ENCODE results near the gene DAB1. TPM values are rescaled to one million over a fixed set of nuclear protein-coding genes. Genes with fewer than 3 reads are reported as not detected.

Gene DAB1
- polyA plus RNA-seq, 1 donor from 2014 or later = 11.4 TPM

DNA sequence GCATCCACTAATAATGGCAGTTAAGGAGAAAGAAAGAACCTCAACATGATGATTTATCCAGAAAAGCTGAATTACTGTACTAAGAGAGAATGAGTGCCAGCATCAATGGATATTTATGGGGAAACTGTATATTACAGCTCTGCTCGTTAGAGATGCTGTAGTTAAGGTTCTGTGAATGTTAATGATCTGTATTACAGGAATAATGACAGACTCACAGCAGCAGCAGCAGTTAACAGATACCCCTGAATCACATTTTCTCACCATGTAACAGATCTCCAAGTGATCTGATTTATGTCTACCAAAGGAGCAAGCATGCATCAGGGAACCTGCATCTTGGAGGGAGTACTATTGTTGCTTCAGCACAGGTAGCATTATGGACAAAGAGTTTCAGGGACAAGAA, 377.4 kb downstream of the DAB1 start:
- Histone ChIP-seq H3K4me3 (ENCODE audit: low read length) (no peak overlapping the region), H3K9me2 (ENCODE audit: insufficient read depth, low read length) (no peaks in the 10 kb centered on the region), H3K36me3 (ENCODE audit: insufficient read depth, low read length) (no peaks in the 10 kb centered on the region), H4K20me1 (ENCODE audit: insufficient read depth) (no peaks in the 10 kb centered on the region), H3K9ac (ENCODE audit: low read length) (no peak overlapping the region), H2AFZ (ENCODE audit: low read depth, low read length) (no peak overlapping the region), H3K79me2 (replicated peaks; ENCODE audit: insufficient read depth, low read length) (no peaks in the 10 kb centered on the region), H3F3A (ENCODE audit: insufficient read depth, low read length, poor library complexity, severe bottlenecking) (no peaks in the 10 kb centered on the region), H3K27me3 (ENCODE audit: insufficient read depth, low read depth, low read length) (no peaks in the 10 kb centered on the region), H3K9me3 (ENCODE audit: low read length) (no peaks in the 10 kb centered on the region), H3K27ac (ENCODE audit: low read length) (no peak overlapping the region), H3K4me2 (ENCODE audit: low read length) (no peak overlapping the region)
- TF ChIP-seq EP300 (conservative IDR thresholded peaks at IDR 0.05; ENCODE audit: poor library complexity, severe bottlenecking) (no peak), POLR2AphosphoS5 (IDR thresholded peaks at IDR 0.05) (no peak), MXI1 (conservative IDR thresholded peaks at IDR 0.05; ENCODE audit: poor library complexity, severe bottlenecking) (no peak), CTCF (IDR thresholded peaks at IDR 0.05; ENCODE audit: poor library complexity, severe bottlenecking) (no peak)

DNA sequence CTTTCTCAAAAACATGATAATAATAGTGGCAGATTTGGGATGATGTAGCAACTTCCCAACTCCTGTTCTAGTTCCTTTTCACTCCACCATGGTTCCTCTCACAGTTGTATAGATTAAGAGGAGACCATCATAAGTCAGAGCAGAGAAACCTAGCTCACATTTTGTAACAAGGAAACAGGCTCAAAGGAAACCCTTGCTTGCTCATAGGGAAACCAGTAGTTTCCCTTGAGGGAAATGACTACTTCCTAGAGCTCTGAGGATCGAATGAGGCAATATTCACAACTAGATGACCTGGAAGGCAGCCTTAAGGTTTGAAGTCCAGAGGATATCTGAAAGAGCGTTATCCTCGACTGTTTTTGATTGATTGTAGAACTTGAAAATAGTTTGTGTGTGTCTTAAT, 382.0 kb downstream of the DAB1 start:
- no peaks in the 10 kb centered on the region for H3F3A ChIP-seq (ENCODE audit: insufficient read depth, low read length, poor library complexity, severe bottlenecking)
- no peaks in the 10 kb centered on the region for H4K20me1 ChIP-seq (ENCODE audit: insufficient read depth)
- no peak overlapping the region for H2AFZ ChIP-seq (ENCODE audit: low read depth, low read length)
- no peak overlapping the region for H3K4me3 ChIP-seq (ENCODE audit: low read length)
- no peaks in the 10 kb centered on the region for H3K79me2 ChIP-seq (replicated peaks; ENCODE audit: insufficient read depth, low read length)
- no peaks in the 10 kb centered on the region for H3K27me3 ChIP-seq (ENCODE audit: insufficient read depth, low read depth, low read length)
- H3K27ac ChIP-seq (ENCODE audit: low read length) = no peak overlapping the region
- no peak overlapping the region for H3K4me2 ChIP-seq (ENCODE audit: low read length)
- TF ChIP-seq POLR2AphosphoS5 (IDR thresholded peaks at IDR 0.05) (no peak), EZH2 (IDR thresholded peaks at IDR 0.05; ENCODE audit: borderline replicate concordance, insufficient read depth, low read length, poor library complexity, severe bottlenecking) (no peak), REST (IDR thresholded peaks at IDR 0.05; ENCODE audit: borderline replicate concordance) (no peak), TAF1 (IDR thresholded peaks at IDR 0.05; ENCODE audit: low read depth) (no peak), CTCF (IDR thresholded peaks at IDR 0.05; ENCODE audit: poor library complexity, severe bottlenecking) (no peak)
- H3K9ac ChIP-seq (ENCODE audit: low read length) = no peak overlapping the region
- H3K36me3 ChIP-seq (ENCODE audit: insufficient read depth, low read length) = no peaks in the 10 kb centered on the region
- no peaks in the 10 kb centered on the region for H3K9me3 ChIP-seq (ENCODE audit: low read length)
- no peaks in the 10 kb centered on the region for H3K9me2 ChIP-seq (ENCODE audit: insufficient read depth, low read length)

All from neural cell (in vitro differentiated cells).